Measurements from ENCODE around the gene ARCN1. TPM values are rescaled to one million over a fixed set of nuclear protein-coding genes. Genes with fewer than 3 reads are reported as not detected.
"Not testable (repeated sequence)": the region's sequence is repeated elsewhere in the genome, so short reads cannot be mapped to it uniquely, and the experiment has no call there.

The ARCN1 gene
- total and polyA plus RNA-seq, 7 donors, result 49.4 to 76.3 (median 60.8) TPM

DNA sequence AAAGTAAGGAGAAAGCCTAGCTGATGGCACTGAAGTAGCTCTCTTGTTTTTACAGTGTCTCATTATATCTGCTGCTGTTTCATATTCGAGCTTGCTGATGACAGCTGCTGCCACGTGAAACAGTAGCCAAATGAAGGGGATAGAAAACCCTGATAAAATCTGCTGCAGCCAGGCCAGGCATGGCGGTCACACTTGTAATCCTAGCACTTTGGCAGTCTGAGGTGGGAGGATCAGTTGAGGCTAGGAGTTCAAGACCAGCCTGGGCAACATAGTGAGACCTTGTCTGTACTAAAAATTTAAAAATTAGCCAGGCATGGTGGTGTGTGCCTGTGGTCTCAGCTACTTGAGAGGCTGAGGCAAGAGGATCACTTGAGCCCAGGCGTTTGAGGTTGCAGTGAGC is 19.9 kb upstream of the ARCN1 start:
- ATAC-seq (no peak), DNase-seq (no peak)
- H3K4me3 ChIP-seq, result no peak overlapping the region
- no peaks in the 10 kb centered on the region for H3K9me3 ChIP-seq
- TF ChIP-seq, protein P1, sequence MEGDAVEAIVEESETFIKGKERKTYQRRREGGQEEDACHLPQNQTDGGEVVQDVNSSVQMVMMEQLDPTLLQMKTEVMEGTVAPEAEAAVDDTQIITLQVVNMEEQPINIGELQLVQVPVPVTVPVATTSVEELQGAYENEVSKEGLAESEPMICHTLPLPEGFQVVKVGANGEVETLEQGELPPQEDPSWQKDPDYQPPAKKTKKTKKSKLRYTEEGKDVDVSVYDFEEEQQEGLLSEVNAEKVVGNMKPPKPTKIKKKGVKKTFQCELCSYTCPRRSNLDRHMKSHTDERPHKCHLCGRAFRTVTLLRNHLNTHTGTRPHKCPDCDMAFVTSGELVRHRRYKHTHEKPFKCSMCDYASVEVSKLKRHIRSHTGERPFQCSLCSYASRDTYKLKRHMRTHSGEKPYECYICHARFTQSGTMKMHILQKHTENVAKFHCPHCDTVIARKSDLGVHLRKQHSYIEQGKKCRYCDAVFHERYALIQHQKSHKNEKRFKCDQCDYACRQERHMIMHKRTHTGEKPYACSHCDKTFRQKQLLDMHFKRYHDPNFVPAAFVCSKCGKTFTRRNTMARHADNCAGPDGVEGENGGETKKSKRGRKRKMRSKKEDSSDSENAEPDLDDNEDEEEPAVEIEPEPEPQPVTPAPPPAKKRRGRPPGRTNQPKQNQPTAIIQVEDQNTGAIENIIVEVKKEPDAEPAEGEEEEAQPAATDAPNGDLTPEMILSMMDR (IDR thresholded peaks at IDR 0.05), result no peak
- H3K4me1 ChIP-seq, result no peaks in the 10 kb centered on the region
- no peaks in the 10 kb centered on the region for H3K27me3 ChIP-seq (ENCODE audit: insufficient read depth in 3 of 3, low read length in 2 of 3)
- 48 to 72% (median 55%) methylated on average over 4 of the region's 4 CpGs for WGBS, 3 donors
- peaks cover 15 to 92% of the 10 kb centered on the region in 2 donors for H3K36me3 ChIP-seq (ENCODE audit: insufficient read depth in 1 of 2, low read depth in 1 of 2)
- intact Hi-C loops (cut with DNase I), result no loop called here
- no peak overlapping the region for H3K27ac ChIP-seq

DNA sequence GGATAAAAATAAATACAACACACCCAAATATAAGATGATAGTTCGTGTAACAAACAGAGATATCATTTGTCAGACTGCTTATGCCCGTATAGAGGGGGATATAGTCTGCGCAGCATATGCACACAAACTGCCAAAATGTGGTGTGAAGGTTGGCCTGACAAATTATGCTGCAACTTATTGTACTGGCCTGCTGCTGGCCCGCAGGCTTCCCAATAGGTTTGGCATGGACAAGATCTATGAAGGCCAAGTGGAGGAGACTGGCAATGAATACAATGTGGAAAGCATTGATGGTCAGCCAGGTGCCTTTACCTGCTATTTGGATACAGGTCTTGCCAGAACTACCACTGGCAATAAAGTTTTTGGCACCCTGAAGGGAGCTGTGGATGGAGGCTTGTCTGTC is 11.4 kb upstream of the ARCN1 start:
- Histone ChIP-seq H3K4me3 (no peak overlapping the region), H3K4me1 (peaks cover 6% of the 10 kb centered on the region), H3K36me3 (ENCODE audit: insufficient read depth in 1 of 2, low read depth in 1 of 2) (peaks cover 6 to 71% of the 10 kb centered on the region in 2 donors), H3K27me3 (ENCODE audit: insufficient read depth in 3 of 3, low read length in 2 of 3) (no peaks in the 10 kb centered on the region), H3K9me3 (no peaks in the 10 kb centered on the region), H3K27ac (no peak overlapping the region)
- TF ChIP-seq, protein P1 (IDR thresholded peaks at IDR 0.05), result no peak
- DNase-seq (no peak), ATAC-seq (no peak)
- intact Hi-C loops (cut with DNase I), result no loop called here
- WGBS, 3 donors, result 87 to 92% (median 92%) methylated on average over 4 of the region's 4 CpGs

GRCh38 chr11:118565051-118565450 is 7.2 kb upstream of the ARCN1 start:
- no peaks in the 10 kb centered on the region for H3K27me3 ChIP-seq (ENCODE audit: insufficient read depth in 3 of 3, low read length in 2 of 3)
- H3K4me3 ChIP-seq, result peak overlapping the region; percentile 94
- TF ChIP-seq, protein P1 (IDR thresholded peaks at IDR 0.05), result no peak
- WGBS, 3 donors, result 2 to 21% (median 17%) methylated on average over 5 of the region's 5 CpGs
- ATAC-seq, result peak in 3 of 4 donors; percentile 11 to 32 (median 15)
- DNase-seq, result peak; percentile 25 to 55
- intact Hi-C loops (cut with DNase I), result loop anchor here (5.0 kb wide), 2 partner anchors 33 to 368 kb away; partner anchors contain the start of gene TMEM25 (in 1 of the 2)
- H3K9me3 ChIP-seq, result no peaks in the 10 kb centered on the region
- H3K27ac ChIP-seq, result no peak overlapping the region
- H3K4me1 ChIP-seq, result peaks cover 6% of the 10 kb centered on the region
- H3K36me3 ChIP-seq (ENCODE audit: insufficient read depth in 1 of 2, low read depth in 1 of 2), result peaks cover 0 to 30% of the 10 kb centered on the region in 2 donors

- no peaks in the 10 kb centered on the region for H3K36me3 ChIP-seq (ENCODE audit: insufficient read depth in 1 of 2, low read depth in 1 of 2)
- H3K27me3 ChIP-seq (ENCODE audit: insufficient read depth in 3 of 3, low read length in 2 of 3), result no peaks in the 10 kb centered on the region
- H3K9me3 ChIP-seq, result no peaks in the 10 kb centered on the region
- 82 to 94% (median 86%) methylated on average over 2 of the region's 2 CpGs for WGBS, 3 donors
- DNase-seq (no peak), ATAC-seq (no peak)
- peaks cover 24% of the 10 kb centered on the region for H3K4me1 ChIP-seq
- no peak overlapping the region for H3K4me3 ChIP-seq
- TF ChIP-seq, protein P1 (IDR thresholded peaks at IDR 0.05), result no peak
- H3K27ac ChIP-seq, result no peak overlapping the region
- intact Hi-C loops (cut with DNase I), result loop anchor here (5.0 kb wide), 2 partner anchors 37 to 372 kb away; partner anchors contain the start of gene TMEM25 (in 1 of the 2)
Measured at GRCh38 chr11:118569670-118570069, 2.5 kb upstream of the ARCN1 start.

GRCh38 chr11:118570787-118571186 is 1.4 kb upstream of the ARCN1 start:
- H3K36me3 ChIP-seq (ENCODE audit: insufficient read depth in 1 of 2, low read depth in 1 of 2), result no peaks in the 10 kb centered on the region
- intact Hi-C loops (cut with DNase I), result no loop called here
- no peaks in the 10 kb centered on the region for H3K27me3 ChIP-seq (ENCODE audit: insufficient read depth in 3 of 3, low read length in 2 of 3)
- DNase-seq (no peak), ATAC-seq (no peak)
- H3K9me3 ChIP-seq, result no peaks in the 10 kb centered on the region
- 93 to 100% (median 100%) methylated on average over 1 of the region's 1 CpG for WGBS, 3 donors
- H3K4me1 ChIP-seq, result peaks cover 31% of the 10 kb centered on the region
- TF ChIP-seq, protein P1 (IDR thresholded peaks at IDR 0.05), result no peak
- no peak overlapping the region for H3K4me3 ChIP-seq
- H3K27ac ChIP-seq, result no peak overlapping the region

- intact Hi-C loops (cut with DNase I); H3K36me3 ChIP-seq (ENCODE audit: insufficient read depth in 1 of 2, low read depth in 1 of 2); H3K27me3 ChIP-seq (ENCODE audit: insufficient read depth in 3 of 3, low read length in 2 of 3); H3K9me3 ChIP-seq: not testable (repeated sequence)
- peak overlapping the region; percentile 99 for H3K4me3 ChIP-seq
- peak in 1 of 2 donors; percentile 54 for DNase-seq
- peak overlapping the region; percentile 100 for H3K27ac ChIP-seq
- peaks cover 40% of the 10 kb centered on the region for H3K4me1 ChIP-seq
- peak; percentile 13 to 54 (median 26) for ATAC-seq
- WGBS, 3 donors, result 7 to 15% (median 12%) methylated on average over 15 of the region's 15 CpGs
Measured at GRCh38 chr11:118571701-118572060, 528 bp upstream of the ARCN1 start.
